ENCODE results near the gene CNTN5. TPM values are rescaled to one million over a fixed set of nuclear protein-coding genes. Genes with fewer than 3 reads are reported as not detected.

CNTN5 gene
- total RNA-seq, 2 donors from 2014 or later = 1.4 to 3.3 TPM

GRCh38 chr11:100316952-100317351 lies 1296.2 kb downstream of the CNTN5 start:
- no peak for DNase-seq
- no peaks in the 10 kb centered on the region for H3K36me3 ChIP-seq (ENCODE audit: control insufficient read depth, insufficient read depth, low read length)
- peaks cover 36% of the 10 kb centered on the region for H3K27me3 ChIP-seq (ENCODE audit: control insufficient read depth, insufficient read depth, low read length, poor library complexity, severe bottlenecking)
- Mint-ChIP-seq H3K27me3 (ENCODE audit: insufficient read depth) (peaks cover 17% of the 10 kb centered on the region), H3K4me1 (no peaks in the 10 kb centered on the region), H3K27ac (no peak overlapping the region), H3K9me3 (no peaks in the 10 kb centered on the region), H3K4me3 (no peak overlapping the region), H3K36me3 (ENCODE audit: low read depth) (no peaks in the 10 kb centered on the region)
- no peaks in the 10 kb centered on the region for H3K4me1 ChIP-seq (ENCODE audit: control insufficient read depth, insufficient read depth, low read length)
- no peaks in the 10 kb centered on the region for H3K9me3 ChIP-seq (ENCODE audit: control insufficient read depth, low read length)
- TF ChIP-seq, protein P1, sequence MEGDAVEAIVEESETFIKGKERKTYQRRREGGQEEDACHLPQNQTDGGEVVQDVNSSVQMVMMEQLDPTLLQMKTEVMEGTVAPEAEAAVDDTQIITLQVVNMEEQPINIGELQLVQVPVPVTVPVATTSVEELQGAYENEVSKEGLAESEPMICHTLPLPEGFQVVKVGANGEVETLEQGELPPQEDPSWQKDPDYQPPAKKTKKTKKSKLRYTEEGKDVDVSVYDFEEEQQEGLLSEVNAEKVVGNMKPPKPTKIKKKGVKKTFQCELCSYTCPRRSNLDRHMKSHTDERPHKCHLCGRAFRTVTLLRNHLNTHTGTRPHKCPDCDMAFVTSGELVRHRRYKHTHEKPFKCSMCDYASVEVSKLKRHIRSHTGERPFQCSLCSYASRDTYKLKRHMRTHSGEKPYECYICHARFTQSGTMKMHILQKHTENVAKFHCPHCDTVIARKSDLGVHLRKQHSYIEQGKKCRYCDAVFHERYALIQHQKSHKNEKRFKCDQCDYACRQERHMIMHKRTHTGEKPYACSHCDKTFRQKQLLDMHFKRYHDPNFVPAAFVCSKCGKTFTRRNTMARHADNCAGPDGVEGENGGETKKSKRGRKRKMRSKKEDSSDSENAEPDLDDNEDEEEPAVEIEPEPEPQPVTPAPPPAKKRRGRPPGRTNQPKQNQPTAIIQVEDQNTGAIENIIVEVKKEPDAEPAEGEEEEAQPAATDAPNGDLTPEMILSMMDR (conservative IDR thresholded peaks at IDR 0.05) = no peak
- H3K4me3 ChIP-seq (ENCODE audit: low read length) = no peak overlapping the region
- no peak overlapping the region for H3K9ac ChIP-seq (ENCODE audit: extremely low read depth, low read length, poor library complexity, severe bottlenecking)
- WGBS, 2 experiments (ENCODE audit: insufficient coverage in 1 of 2, insufficient read length in 1 of 2) = 82 to 95% methylated on average over 2 to 3 of the region's 3 CpGs
- H3K27ac ChIP-seq (ENCODE audit: low read depth, low read length) = no peak overlapping the region

DNA sequence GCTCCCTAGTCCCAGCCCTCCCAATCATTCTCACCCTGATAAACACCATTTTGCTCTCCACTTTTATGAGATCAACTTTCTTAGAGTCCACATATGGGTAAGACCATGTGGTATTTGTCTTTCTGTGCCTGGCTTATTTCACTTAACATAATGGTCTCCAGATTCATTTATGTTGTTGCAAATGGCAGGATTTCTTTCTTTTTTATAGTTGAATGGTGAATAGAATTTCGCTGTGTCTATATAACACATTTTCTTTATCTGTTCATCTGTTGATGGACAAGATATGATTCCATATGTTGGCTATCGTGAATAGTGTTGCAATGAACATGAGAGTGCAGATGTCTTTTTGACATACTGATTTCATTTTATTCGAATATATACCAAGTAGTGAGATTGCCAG lies 1298.9 kb downstream of the CNTN5 start:
- peaks cover 7% of the 10 kb centered on the region for H3K4me1 Mint-ChIP-seq
- Histone ChIP-seq H3K4me1 (ENCODE audit: control insufficient read depth, insufficient read depth, low read length) (no peaks in the 10 kb centered on the region), H3K36me3 (ENCODE audit: control insufficient read depth, insufficient read depth, low read length) (no peaks in the 10 kb centered on the region), H3K9me3 (ENCODE audit: control insufficient read depth, low read length) (no peaks in the 10 kb centered on the region), H3K27ac (ENCODE audit: low read depth, low read length) (no peak overlapping the region), H3K9ac (ENCODE audit: extremely low read depth, low read length, poor library complexity, severe bottlenecking) (no peak overlapping the region), H3K4me3 (ENCODE audit: low read length) (no peak overlapping the region), H3K27me3 (ENCODE audit: control insufficient read depth, insufficient read depth, low read length, poor library complexity, severe bottlenecking) (peaks cover 47% of the 10 kb centered on the region)
- no peak overlapping the region for H3K4me3 Mint-ChIP-seq
- H3K9me3 Mint-ChIP-seq = no peaks in the 10 kb centered on the region
- no peaks in the 10 kb centered on the region for H3K36me3 Mint-ChIP-seq (ENCODE audit: low read depth)
- WGBS, 2 experiments (ENCODE audit: insufficient coverage in 1 of 2, insufficient read length in 1 of 2) = 94 to 100% methylated on average over 1 to 2 of the region's 3 CpGs
- no peak for DNase-seq
- TF ChIP-seq, protein P1 (conservative IDR thresholded peaks at IDR 0.05) = no peak
- H3K27me3 Mint-ChIP-seq (ENCODE audit: insufficient read depth) = peaks cover 26% of the 10 kb centered on the region
- H3K27ac Mint-ChIP-seq = no peak overlapping the region

- H3K36me3 ChIP-seq (ENCODE audit: control insufficient read depth, insufficient read depth, low read length) = no peaks in the 10 kb centered on the region
- Mint-ChIP-seq H3K9me3 (peaks cover 2% of the 10 kb centered on the region), H3K4me3 (no peak overlapping the region), H3K27ac (no peak overlapping the region), H3K36me3 (ENCODE audit: low read depth) (no peaks in the 10 kb centered on the region), H3K4me1 (no peaks in the 10 kb centered on the region), H3K27me3 (ENCODE audit: insufficient read depth) (peaks cover 49% of the 10 kb centered on the region)
- no peak overlapping the region for H3K27ac ChIP-seq (ENCODE audit: low read depth, low read length)
- no peaks in the 10 kb centered on the region for H3K4me1 ChIP-seq (ENCODE audit: control insufficient read depth, insufficient read depth, low read length)
- 89 to 94% methylated on average over 4 of the region's 4 CpGs for WGBS, 2 experiments (ENCODE audit: insufficient coverage in 1 of 2, insufficient read length in 1 of 2)
- H3K9me3 ChIP-seq (ENCODE audit: control insufficient read depth, low read length) = no peaks in the 10 kb centered on the region
- DNase-seq = peak; percentile 51
- no peak overlapping the region for H3K9ac ChIP-seq (ENCODE audit: extremely low read depth, low read length, poor library complexity, severe bottlenecking)
- no peak overlapping the region for H3K4me3 ChIP-seq (ENCODE audit: low read length)
- TF ChIP-seq, protein P1 (conservative IDR thresholded peaks at IDR 0.05) = peak; percentile 66
- peaks cover 67% of the 10 kb centered on the region for H3K27me3 ChIP-seq (ENCODE audit: control insufficient read depth, insufficient read depth, low read length, poor library complexity, severe bottlenecking)
Observed at GRCh38 chr11:100328626-100329340, 1308.0 kb downstream of the CNTN5 start.
